A673 (cell line): ENCODE data around the gene NR2C2. TPM values are rescaled to one million over a fixed set of nuclear protein-coding genes. Genes with fewer than 3 reads are reported as not detected.

Source experiments
- BruUV-seq: library from RNA; stranded (reverse); fragments of 400-500 nt; replicated peaks from 2 replicates; lab custom pipeline; 2021; lab: Mats Ljungman, UMichigan
- CTCF ChIA-PET: fragments of 300-600 bp; sonication (Branson Sonifier 250); formaldehyde crosslinking; loops from one replicate; lab custom pipeline; 2022; ENCODE audit warnings: antibody characterized with exemption; lab: Charles Lee
- POLR2A ChIA-PET: fragments of 300-600 bp; sonication (Branson Sonifier 250); formaldehyde crosslinking; loops from one replicate; lab custom pipeline; 2022; ENCODE audit warnings: antibody characterized with exemption; ENCODE audit not compliant: low non-redundant PET; lab: Charles Lee
- DNase-seq: peaks from one replicate; pipeline ENCODE4 v3.0.0-alpha.2; 2015; ENCODE audit warnings: low spot score
- H3K27ac ChIP-seq: fragments of 200-600 bp; sonication (generic); 2 replicates; pipeline ENCODE4 v1.5.1; 2016; ENCODE audit warnings: mixed run types, low read depth, mild to moderate bottlenecking, mixed read lengths, antibody characterized with exemption, low read length; ENCODE audit not compliant: poor library complexity, severe bottlenecking
- H3K27me3 ChIP-seq: fragments of 200-600 bp; sonication (generic); replicated peaks from 2 replicates; pipeline ENCODE4 v1.6.1; 2017; ENCODE audit warnings: mixed run types, low read depth, mild to moderate bottlenecking, mixed read lengths, antibody characterized with exemption, low read length; ENCODE audit not compliant: insufficient read depth, poor library complexity
- H3K36me3 ChIP-seq: fragments of 200-600 bp; sonication (generic); 2 replicates; pipeline ENCODE4 v1.6.1; 2016; ENCODE audit warnings: mixed run types, mild to moderate bottlenecking, mixed read lengths, antibody characterized with exemption, low read length; ENCODE audit not compliant: insufficient read depth, poor library complexity, severe bottlenecking
- H3K4me1 ChIP-seq: fragments of 200-600 bp; sonication (generic); 2 replicates; pipeline ENCODE4 v1.6.1; 2017; ENCODE audit warnings: mixed run types, mild to moderate bottlenecking, mixed read lengths, antibody characterized with exemption, low read length; ENCODE audit not compliant: insufficient read depth, poor library complexity, severe bottlenecking
- H3K4me3 ChIP-seq: fragments of 200-600 bp; sonication (generic); 2 replicates; pipeline ENCODE4 v1.5.1; 2016; ENCODE audit warnings: low read depth, mixed run types, mild to moderate bottlenecking, mixed read lengths, low read length; ENCODE audit not compliant: poor library complexity, severe bottlenecking
- H3K9me3 ChIP-seq: fragments of 200-600 bp; sonication (generic); 2 replicates; pipeline ENCODE4 v1.6.1; 2016; ENCODE audit warnings: mixed run types, low read depth, mild to moderate bottlenecking, mixed read lengths, antibody characterized with exemption, low read length; ENCODE audit not compliant: poor library complexity, severe bottlenecking
- EZH2 ChIP-seq: fragments of 200-600 bp; sonication (generic); IDR thresholded peaks from 2 replicates; pipeline ENCODE4 v1.6.1; 2017; ENCODE audit warnings: borderline replicate concordance, low read depth, mild to moderate bottlenecking, mixed read lengths, antibody characterized with exemption, low read length; ENCODE audit not compliant: poor library complexity, severe bottlenecking
- intact Hi-C: fragments of 100-400 bp; cut with micrococcal nuclease; formaldehyde crosslinking; loops from one replicate; pipeline ENCODE4 v1.10.0; 2022; ENCODE audit not compliant: unreplicated experiment
- total RNA-seq: library from RNA; stranded (reverse); gene quantifications from 2 replicates; pipeline ENCODE4 v1.2.3, GENCODE V29; 2021
- TF ChIP-seq, protein P1 (sequence below): fragments of 300-800, 200-600 bp; sonication (generic); conservative IDR thresholded peaks from 2 replicates; pipeline ENCODE4 v1.5.1; 2017; ENCODE audit warnings: low read depth, mild to moderate bottlenecking, antibody characterized with exemption, low read length, moderate library complexity, mixed read lengths

The NR2C2 gene
- total RNA-seq, 1 experiment from 2014 or later, result 56.5 TPM

DNA sequence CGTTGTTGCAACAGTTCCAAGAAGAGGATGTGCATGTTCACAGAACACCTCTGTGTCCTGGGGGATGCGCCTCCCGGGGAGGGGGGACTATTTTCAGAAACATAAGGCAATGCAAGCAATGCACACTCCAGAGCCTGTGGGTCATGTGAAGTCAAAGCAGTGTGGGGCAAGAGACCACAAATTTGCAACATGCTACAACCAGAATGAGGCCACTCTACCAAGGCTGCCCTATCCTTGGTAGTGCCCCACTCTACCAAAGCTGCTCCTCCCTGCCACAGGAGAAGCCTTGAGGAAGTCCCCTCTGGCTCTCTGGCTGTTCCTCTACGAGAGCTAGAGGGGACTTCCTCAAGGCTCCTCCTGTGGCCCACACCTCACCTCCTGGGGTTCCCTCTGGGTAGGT, 8.4 kb upstream of the NR2C2 start:
- H3K4me1 ChIP-seq, result no peaks in the 10 kb centered on the region
- ChIA-PET POLR2A (no interaction called here), CTCF (no interaction called here)
- intact Hi-C loops, result no loop called here
- no TSS peak for BruUV-seq
- TF ChIP-seq, protein P1, sequence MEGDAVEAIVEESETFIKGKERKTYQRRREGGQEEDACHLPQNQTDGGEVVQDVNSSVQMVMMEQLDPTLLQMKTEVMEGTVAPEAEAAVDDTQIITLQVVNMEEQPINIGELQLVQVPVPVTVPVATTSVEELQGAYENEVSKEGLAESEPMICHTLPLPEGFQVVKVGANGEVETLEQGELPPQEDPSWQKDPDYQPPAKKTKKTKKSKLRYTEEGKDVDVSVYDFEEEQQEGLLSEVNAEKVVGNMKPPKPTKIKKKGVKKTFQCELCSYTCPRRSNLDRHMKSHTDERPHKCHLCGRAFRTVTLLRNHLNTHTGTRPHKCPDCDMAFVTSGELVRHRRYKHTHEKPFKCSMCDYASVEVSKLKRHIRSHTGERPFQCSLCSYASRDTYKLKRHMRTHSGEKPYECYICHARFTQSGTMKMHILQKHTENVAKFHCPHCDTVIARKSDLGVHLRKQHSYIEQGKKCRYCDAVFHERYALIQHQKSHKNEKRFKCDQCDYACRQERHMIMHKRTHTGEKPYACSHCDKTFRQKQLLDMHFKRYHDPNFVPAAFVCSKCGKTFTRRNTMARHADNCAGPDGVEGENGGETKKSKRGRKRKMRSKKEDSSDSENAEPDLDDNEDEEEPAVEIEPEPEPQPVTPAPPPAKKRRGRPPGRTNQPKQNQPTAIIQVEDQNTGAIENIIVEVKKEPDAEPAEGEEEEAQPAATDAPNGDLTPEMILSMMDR, result no peak
- no peak for TF ChIP-seq EZH2
- H3K36me3 ChIP-seq, result peaks cover 5% of the 10 kb centered on the region
- no peaks in the 10 kb centered on the region for H3K27me3 ChIP-seq
- H3K9me3 ChIP-seq, result no peaks in the 10 kb centered on the region
- no peak for DNase-seq
- no peak overlapping the region for H3K27ac ChIP-seq
- no peak overlapping the region for H3K4me3 ChIP-seq

DNA sequence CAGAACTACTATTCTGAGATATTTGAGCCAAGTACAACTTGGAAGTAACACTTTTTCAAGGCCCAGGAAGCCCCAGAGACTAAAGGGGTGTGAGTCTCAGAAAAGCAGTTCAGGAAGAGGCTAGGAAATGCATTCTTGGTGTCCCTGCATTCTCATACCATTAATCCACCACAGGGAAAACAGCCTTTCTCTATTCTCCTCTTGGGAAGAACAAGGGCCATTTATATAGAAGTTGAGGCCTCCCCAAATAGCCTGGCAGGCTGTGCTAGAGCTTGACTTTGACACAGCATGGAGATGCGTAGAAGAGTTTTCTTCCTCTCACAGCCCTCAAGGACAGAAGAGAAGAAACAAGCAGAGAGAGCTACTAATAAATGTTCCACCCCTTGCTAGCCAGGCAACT, 5.5 kb upstream of the NR2C2 start:
- no peaks in the 10 kb centered on the region for H3K27me3 ChIP-seq
- peaks cover 8% of the 10 kb centered on the region for H3K4me1 ChIP-seq
- no peaks in the 10 kb centered on the region for H3K9me3 ChIP-seq
- peaks cover 32% of the 10 kb centered on the region for H3K36me3 ChIP-seq
- no TSS peak for BruUV-seq
- DNase-seq, result no peak
- ChIA-PET CTCF (no interaction called here), POLR2A (no interaction called here)
- intact Hi-C loops, result loop anchor here (10.0 kb wide), 1 partner anchor 767 kb away; the partner anchor contains the start of genes LSM3 and XPC
- H3K4me3 ChIP-seq, result no peak overlapping the region
- no peak for TF ChIP-seq EZH2
- TF ChIP-seq, protein P1, result no peak
- no peak overlapping the region for H3K27ac ChIP-seq

DNA sequence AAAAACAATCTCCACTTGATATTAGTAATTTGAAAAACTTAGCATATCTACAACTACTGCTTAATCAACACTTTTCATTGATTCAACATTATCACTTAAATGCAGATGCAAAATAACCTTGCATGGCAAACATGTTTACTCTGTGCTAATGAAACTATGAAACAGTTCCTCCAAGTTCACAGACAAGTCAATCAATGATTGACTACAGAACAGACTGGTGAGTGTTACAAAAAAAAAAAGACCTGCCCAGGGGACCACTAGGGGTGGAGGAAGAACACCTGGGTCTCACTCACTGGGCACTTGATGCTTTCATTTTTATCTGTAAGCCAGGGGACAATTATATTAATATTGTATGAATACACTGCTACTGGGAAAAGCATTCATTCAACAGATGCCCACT, 4.3 kb upstream of the NR2C2 start:
- Histone ChIP-seq H3K27me3 (no peaks in the 10 kb centered on the region), H3K27ac (no peak overlapping the region), H3K36me3 (peaks cover 32% of the 10 kb centered on the region), H3K4me3 (no peak overlapping the region), H3K4me1 (peaks cover 8% of the 10 kb centered on the region), H3K9me3 (no peaks in the 10 kb centered on the region)
- no TSS peak for BruUV-seq
- intact Hi-C loops, result loop anchor here (10.0 kb wide), 1 partner anchor 768 kb away; the partner anchor contains the start of genes LSM3 and XPC
- TF ChIP-seq EZH2, result no peak
- TF ChIP-seq, protein P1, result no peak
- ChIA-PET POLR2A (no interaction called here), CTCF (no interaction called here)
- no peak for DNase-seq
